Posterior cingulate gyrus (tissue), 11 donors: ENCODE results near the gene CLEC3B.
"Not testable (repeated sequence)": the region's sequence is repeated elsewhere in the genome, so short reads cannot be mapped to it uniquely, and the experiment has no call there.

Source experiments
- DNase-seq, 10 donors: peaks; one replicate each; pipeline versions ENCODE4 v3.0.0 to v3.0.0-alpha.2; 2020 to 2021; ENCODE audit warnings: mixed read lengths in 3 of 10
- intact Hi-C: fragments of 100-400 bp; cut with DNase I; formaldehyde crosslinking; loops from one replicate; pipeline ENCODE4 v1.15.1; 2023

CLEC3B gene

DNA sequence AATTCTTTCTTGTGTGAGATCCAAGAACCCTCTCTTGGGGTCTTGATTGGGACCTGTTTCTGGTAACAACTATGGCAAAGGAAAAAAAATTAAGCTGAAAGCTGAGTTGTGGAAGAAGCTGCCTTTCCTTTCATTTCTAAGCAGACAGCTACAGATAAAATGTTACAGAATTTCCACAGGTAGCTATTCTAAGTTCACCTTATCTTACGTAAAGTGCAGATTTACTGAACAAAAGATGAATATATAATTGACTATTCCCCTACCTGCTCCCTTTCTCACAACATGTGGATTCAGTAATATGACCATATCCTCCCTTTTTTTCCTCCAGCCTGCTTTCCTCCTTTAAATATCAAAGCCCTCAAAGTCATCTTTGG, 36.6 kb downstream of the CLEC3B start:
- intact Hi-C loops, result no loop called here
- no peak for DNase-seq

DNA sequence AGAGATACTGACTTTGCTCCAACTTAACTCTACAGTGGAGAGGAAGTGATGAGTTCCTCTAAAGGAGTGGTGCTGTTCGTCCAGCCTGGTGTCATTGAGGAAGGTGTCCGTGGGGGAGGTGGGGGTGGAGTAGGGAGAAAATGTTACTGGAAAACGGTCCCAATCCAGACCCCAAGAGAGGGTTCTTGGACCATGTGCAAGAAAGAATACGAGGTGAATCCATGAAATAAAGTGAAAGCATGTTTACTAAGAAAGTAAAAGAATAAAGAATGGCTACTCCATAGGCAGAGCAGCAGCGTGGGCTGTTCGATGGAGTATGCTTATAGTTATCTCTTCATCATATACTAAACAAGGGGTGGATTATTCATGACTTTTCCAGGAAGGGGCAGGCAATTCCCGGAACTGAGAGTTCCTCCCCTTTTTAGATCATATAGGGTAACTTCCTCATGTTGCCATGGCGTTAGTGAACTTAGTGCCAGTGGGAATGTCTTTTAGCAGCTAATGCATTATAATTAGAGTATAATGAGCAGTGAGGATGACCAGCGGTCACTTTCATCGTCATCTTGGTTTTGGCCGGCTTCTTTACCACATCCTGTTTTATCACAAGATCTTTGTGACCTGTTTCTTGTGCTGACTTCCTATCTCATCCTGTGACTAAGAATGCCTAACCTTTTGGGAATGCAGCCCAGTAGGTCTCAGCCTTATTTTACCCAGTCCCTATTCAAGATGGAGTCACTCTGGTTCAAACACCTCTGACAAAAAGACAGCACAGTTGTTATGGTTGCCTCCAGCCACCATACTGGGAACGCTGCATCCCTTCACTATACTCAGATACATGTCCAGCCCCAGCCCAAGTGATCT, 38.6 kb downstream of the CLEC3B start:
- no peak for DNase-seq
- intact Hi-C loops, result no loop called here

- intact Hi-C loops, result no loop called here
- no peak for DNase-seq
These were observed 39.2 kb downstream of the CLEC3B start for GRCh38 chr3:45065373-45065720.

DNA sequence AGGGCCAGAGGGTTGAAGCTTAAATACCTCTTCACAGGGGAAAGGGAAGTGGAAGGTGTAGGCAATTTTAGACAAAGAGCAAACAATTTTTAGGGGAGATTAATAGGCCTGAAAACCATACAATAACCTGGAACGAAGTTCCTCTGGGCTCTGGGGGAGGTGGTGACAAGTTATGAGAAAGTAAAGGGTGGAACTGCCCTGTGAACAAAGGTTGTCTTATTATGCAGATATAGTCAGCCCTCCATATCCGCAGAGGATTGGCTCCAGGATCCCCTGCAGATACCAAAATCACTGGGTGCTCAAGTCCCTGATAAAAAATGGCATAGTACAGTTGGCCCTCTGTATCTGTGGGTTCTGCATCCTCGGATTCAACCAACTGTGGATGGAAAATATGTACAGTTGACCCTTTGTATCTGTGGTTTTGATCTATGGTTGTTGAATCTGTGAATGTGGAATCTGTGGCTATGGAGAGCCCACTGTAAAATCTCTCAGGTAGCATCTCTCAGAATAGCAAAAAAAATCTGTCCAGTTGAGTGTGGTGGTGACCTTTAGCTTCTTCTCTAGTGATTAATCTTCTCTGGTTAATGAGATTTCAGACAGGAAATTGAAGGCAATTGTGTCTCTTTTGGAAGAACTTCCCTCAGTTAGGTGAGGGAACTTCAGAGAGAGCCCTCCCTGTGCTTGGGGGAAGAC, 40.2 kb downstream of the CLEC3B start:
- intact Hi-C loops, result no loop called here
- no peak for DNase-seq

GRCh38 chr3:45067486-45067885, 41.4 kb downstream of the CLEC3B start:
- intact Hi-C loops, result no loop called here
- DNase-seq, result no peak

GRCh38 chr3:45067941-45068340, 41.8 kb downstream of the CLEC3B start:
- intact Hi-C loops, result no loop called here
- no peak for DNase-seq

GRCh38 chr3:45071075-45071474, 45.0 kb downstream of the CLEC3B start:
- no peak for DNase-seq
- intact Hi-C loops, result no loop called here

DNA sequence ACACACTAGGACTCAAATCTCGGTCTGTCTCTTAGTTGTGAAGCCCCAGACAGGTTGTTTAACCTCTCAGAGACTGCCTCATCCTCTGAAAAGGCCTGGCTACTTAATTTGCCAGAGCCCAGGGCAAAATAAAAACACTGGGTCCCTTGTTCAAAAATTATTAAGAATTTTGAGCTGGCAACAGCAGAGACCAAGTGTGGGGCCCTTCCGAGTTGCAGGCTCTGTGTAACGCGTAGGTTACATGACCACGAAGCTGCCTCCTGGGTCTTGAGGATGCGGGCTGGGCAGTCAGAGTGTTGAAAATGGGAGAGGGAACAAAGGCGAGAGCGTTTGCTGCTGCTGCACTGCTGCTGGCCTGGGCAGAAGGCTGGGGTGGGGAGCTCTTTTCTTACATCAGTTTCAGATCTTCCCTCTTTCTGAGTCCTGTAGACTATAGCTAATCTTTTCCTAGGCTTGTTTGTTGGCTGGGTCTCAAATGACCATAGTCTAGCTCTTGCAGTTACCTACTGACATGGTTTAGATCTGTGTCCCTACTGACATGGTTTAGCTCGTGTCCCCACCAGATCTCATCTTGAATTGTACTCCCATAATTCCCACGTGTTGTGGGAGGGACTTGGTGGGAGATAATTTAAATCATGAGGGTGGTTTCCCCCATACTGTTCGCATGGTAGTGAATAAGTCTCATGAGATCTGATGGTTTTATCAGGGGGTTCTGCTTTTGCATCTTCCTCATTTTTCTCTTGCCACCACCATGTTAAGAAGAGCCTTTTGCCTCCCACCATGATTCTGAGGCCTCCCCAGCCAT, 49.9 kb downstream of the CLEC3B start:
- DNase-seq, result no peak
- intact Hi-C loops, result no loop called here

- DNase-seq, intact Hi-C loops: not testable (repeated sequence)
These were observed 52.2 kb downstream of the CLEC3B start for GRCh38 chr3:45078256-45078655.

- no peak for DNase-seq
- intact Hi-C loops, result no loop called here
These were observed 52.9 kb downstream of the CLEC3B start for GRCh38 chr3:45078910-45079522.

GRCh38 chr3:45079715-45080114, 53.6 kb downstream of the CLEC3B start:
- intact Hi-C loops, result no loop called here
- DNase-seq, result no peak

DNA sequence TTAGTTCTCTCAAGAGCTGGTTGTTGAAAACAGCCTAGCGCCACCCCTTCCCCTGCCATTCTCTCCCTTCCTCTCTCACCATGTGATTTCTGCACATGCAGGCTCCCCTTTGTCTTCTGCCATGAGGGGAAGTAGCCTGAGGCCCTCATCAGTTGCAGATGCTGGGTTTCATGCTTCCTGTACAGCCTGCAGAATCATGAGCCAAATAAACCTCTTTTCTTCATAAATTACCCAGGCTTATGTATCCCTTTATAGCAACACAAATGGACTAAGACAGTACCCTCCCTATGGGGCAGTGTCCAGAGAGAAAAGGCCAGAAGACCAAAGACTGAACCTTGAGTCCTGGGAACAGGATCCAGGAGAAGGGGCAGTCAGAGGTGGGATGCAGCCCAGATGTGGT, 54.7 kb downstream of the CLEC3B start:
- intact Hi-C loops, result no loop called here
- DNase-seq, result no peak

DNA sequence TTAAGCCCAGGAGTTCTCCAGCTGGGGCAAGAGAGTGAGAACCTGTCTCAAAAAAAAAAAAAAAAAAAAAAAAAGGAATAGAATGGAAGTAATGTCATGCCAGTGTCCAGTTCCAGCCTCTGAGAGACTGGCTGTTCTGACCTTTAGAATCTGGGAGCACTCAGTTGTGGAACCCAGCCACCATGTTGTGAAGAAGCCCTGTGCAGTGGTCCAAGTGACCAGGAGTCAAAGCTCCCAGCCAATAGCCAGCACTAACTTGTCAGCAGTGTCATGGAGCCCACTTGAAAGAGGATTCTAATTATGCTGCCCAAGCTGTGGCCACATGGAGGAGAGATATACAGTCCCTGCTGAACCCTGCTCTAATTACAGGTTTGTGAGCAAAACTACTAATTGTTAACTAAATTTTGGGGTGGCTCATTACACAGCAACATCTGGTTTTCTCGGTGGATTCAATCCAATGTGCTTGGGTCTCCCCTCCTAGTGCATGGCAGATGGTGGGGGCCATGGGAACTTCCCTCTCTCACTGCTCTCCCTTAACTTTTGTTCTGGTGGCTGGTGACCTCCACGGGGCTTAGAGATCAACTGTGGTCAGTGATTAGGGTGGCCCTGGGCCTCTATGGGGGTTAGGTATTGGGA, 55.5 kb downstream of the CLEC3B start:
- no peak for DNase-seq
- intact Hi-C loops, result no loop called here

DNA sequence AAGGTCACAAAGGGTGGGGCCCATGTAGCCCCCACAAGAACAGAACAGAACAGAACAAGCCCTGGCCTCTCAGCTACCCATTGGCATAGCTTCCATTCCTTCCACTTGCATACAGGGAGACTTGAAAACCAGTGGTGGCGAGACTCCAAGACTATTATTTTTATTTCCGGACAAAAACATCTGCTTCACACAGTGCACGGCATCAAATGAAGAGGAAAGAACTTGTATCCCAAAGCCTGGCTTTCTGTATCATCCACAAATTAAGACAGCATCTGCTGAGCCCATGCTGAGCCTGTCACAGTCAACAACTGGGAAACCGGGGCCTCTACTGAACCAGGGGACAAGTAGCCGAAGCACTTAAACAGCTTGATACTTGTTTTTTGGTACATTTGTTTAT, 56.0 kb downstream of the CLEC3B start:
- DNase-seq, result no peak
- intact Hi-C loops, result no loop called here

DNA sequence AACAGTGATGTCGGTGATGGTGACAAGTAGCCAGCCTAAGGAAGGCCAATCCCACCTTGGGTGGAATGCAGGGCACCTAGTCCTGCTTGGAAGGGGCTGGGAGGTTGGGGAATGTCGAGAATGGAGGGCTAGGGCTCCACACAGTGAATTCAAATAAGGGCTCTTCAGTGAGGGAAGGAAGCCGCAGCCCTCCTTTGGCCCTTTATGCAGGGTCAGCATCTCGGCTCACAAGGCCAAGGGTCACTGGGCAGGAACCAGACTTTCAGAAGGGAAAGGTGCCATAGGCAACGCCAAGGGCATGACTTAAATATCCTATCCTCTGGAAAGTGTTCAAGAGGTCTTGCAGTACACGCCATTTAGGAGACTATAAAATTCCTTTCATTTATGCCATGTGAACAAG, 56.9 kb downstream of the CLEC3B start:
- no peak for DNase-seq
- intact Hi-C loops, result no loop called here

- DNase-seq, result peak in 1 of 10 donors; percentile 19
- intact Hi-C loops, result no loop called here
These were observed 58.3 kb downstream of the CLEC3B start for GRCh38 chr3:45084361-45084760.

GRCh38 chr3:45084820-45085816, 59.0 kb downstream of the CLEC3B start:
- intact Hi-C loops, result no loop called here
- no peak for DNase-seq
